CD14-positive monocyte (primary cell): Measurements from ENCODE around the gene ASTN2. TPM values are rescaled to one million over a fixed set of nuclear protein-coding genes. Genes with fewer than 3 reads are reported as not detected.

Experiments
- DNase-seq, 3 donors: peaks; one replicate each; pipeline ENCODE4 v3.0.0-alpha.2; 2011 to 2022
- H2AFZ ChIP-seq: 2 replicates; pipeline ENCODE4 v1.6.0; 2012; ENCODE audit warnings: mild to moderate bottlenecking, low read depth, low read length, inconsistent platforms; ENCODE audit not compliant: insufficient read depth, poor library complexity, severe bottlenecking
- H3K27ac ChIP-seq, 2 donors: 1 replicate in 1 of 2; 2 replicates in 1 of 2; pipeline ENCODE4 v1.5.1; 2012 to 2013; ENCODE audit warnings: low read length in 2 of 2, control low read depth in 1 of 2, inconsistent platforms in 1 of 2, low read depth in 1 of 2, mild to moderate bottlenecking in 1 of 2
- H3K27me3 ChIP-seq, 2 donors: one replicate each; pipeline versions ENCODE4 v1.6.0 to v1.6.1; 2011 to 2013; ENCODE audit warnings: low read length in 2 of 2; ENCODE audit not compliant: control insufficient read depth in 2 of 2, insufficient read depth in 2 of 2
- H3K36me3 ChIP-seq, 2 donors: replicated peaks in 1 of 2; 1 replicate in 1 of 2; 2 replicates in 1 of 2; pipeline versions ENCODE4 v1.5.1 to v1.6.1; 2012 to 2013; ENCODE audit warnings: low read length in 2 of 2, control low read depth in 1 of 2, inconsistent platforms in 1 of 2, mild to moderate bottlenecking in 1 of 2; ENCODE audit not compliant: insufficient read depth in 2 of 2, control insufficient read depth in 1 of 2
- H3K4me1 ChIP-seq, 2 donors: 1 replicate in 1 of 2; 2 replicates in 1 of 2; pipeline versions ENCODE4 v1.5.1 to v1.6.1; 2012 to 2013; ENCODE audit warnings: low read length in 2 of 2, control low read depth in 1 of 2, inconsistent platforms in 1 of 2, mild to moderate bottlenecking in 1 of 2, moderate library complexity in 1 of 2; ENCODE audit not compliant: insufficient read depth in 2 of 2, control insufficient read depth in 1 of 2
- H3K4me2 ChIP-seq: replicated peaks from 2 replicates; pipeline ENCODE3; 2012; ENCODE audit warnings: low read length, moderate library complexity, mild to moderate bottlenecking; ENCODE audit not compliant: poor library complexity, severe bottlenecking; ENCODE audit errors: extremely low read depth
- H3K4me3 ChIP-seq, 3 experiments: fragments of 200-600 bp in 1 of 3; sonication (generic) in 1 of 3; replicated peaks in 1 of 3; 1 replicate in 2 of 3; 2 replicates in 1 of 3; pipeline ENCODE4 v1.5.1; 2011 to 2013; ENCODE audit warnings: low read length in 3 of 3, mild to moderate bottlenecking in 3 of 3, control low read depth in 2 of 3, low read depth in 2 of 3, inconsistent platforms in 1 of 3, moderate library complexity in 1 of 3
- H3K79me2 ChIP-seq: 2 replicates; pipeline ENCODE4 v1.6.0; 2012; ENCODE audit warnings: mild to moderate bottlenecking, control low read depth, inconsistent platforms, low read length, moderate library complexity; ENCODE audit not compliant: insufficient read depth
- H3K9ac ChIP-seq: 2 replicates; pipeline ENCODE4 v1.6.0; 2017; ENCODE audit warnings: low read length, mild to moderate bottlenecking; ENCODE audit not compliant: insufficient read depth, poor library complexity, severe bottlenecking
- H3K9me3 ChIP-seq, 2 donors: replicated peaks in 1 of 2; 1 replicate in 1 of 2; 2 replicates in 1 of 2; pipeline versions ENCODE4 v1.5.1 to v1.6.1; 2012 to 2013; ENCODE audit warnings: low read length in 2 of 2, control low read depth in 1 of 2; ENCODE audit not compliant: control insufficient read depth in 1 of 2, insufficient read depth in 1 of 2
- H4K20me1 ChIP-seq: 2 replicates; pipeline ENCODE4 v1.6.0; 2012; ENCODE audit warnings: mild to moderate bottlenecking, low read length, control low read depth, moderate library complexity; ENCODE audit not compliant: insufficient read depth
- H3K27ac Mint-ChIP-seq, 7 donors: one replicate each; pipeline ENCODE4 v1.8.0; 2020; ENCODE audit warnings: mild to moderate bottlenecking in 7 of 7, mixed read lengths in 7 of 7, moderate library complexity in 6 of 7, inconsistent platforms in 2 of 7
- H3K27me3 Mint-ChIP-seq, 3 donors: one replicate each; pipeline ENCODE4 v1.8.0; 2021 to 2022; ENCODE audit warnings: low read depth in 3 of 3, mild to moderate bottlenecking in 3 of 3, mixed read lengths in 3 of 3, moderate library complexity in 3 of 3, inconsistent platforms in 1 of 3
- H3K36me3 Mint-ChIP-seq, 2 donors: one replicate each; pipeline ENCODE4 v1.8.0; 2020; ENCODE audit warnings: mixed read lengths in 2 of 2, inconsistent platforms in 1 of 2, mild to moderate bottlenecking in 1 of 2
- H3K4me1 Mint-ChIP-seq: one replicate; pipeline ENCODE4 v1.8.0; 2020; ENCODE audit warnings: mild to moderate bottlenecking, mixed read lengths
- H3K4me3 Mint-ChIP-seq, 2 donors: one replicate each; pipeline ENCODE4 v1.8.0; 2020; ENCODE audit warnings: mild to moderate bottlenecking in 2 of 2, mixed read lengths in 2 of 2, moderate library complexity in 1 of 2
- H3K9me3 Mint-ChIP-seq, 7 donors: one replicate each; pipeline ENCODE4 v1.8.0; 2020 to 2022; ENCODE audit warnings: mixed read lengths in 7 of 7, mild to moderate bottlenecking in 6 of 7, moderate library complexity in 6 of 7, inconsistent platforms in 2 of 7
- WGBS: methylation state at CpG from one replicate; pipeline ENCODE4 v1.1.5; 2013; ENCODE audit warnings: missing lambda C conversion rate; ENCODE audit not compliant: insufficient coverage; 5-methylcytosine and 5-hydroxymethylcytosine counted together
- intact Hi-C, 2 donors: fragments of 100-400 bp; cut with micrococcal nuclease; formaldehyde crosslinking; loops; one replicate each; pipeline versions ENCODE4 v1.15.0 to v1.15.1; 2023
- polyA plus RNA-seq, 3 donors: library from polyadenylated mRNA; depleted of rRNA in 1 of 3; unstranded in 2 of 3; stranded (reverse) in 1 of 3; fragments of 300-500 nt in 2 of 3; fragments of >200 nt in 1 of 3; fragmentation: Illumina TruSeq in 2 of 3; gene quantifications; 1 replicate in 2 of 3; 2 replicates in 1 of 3; pipeline ENCODE4 v1.2.3, GENCODE V29; 2012 to 2021
- TF ChIP-seq, protein P1 (sequence below): fragments of 200-600 bp; IDR thresholded peaks from one replicate; pipeline ENCODE4 v1.8.0; 2022; ENCODE audit warnings: antibody characterized with exemption, mild to moderate bottlenecking

The ASTN2 gene
- polyA plus RNA-seq, 3 donors: not detected

DNA sequence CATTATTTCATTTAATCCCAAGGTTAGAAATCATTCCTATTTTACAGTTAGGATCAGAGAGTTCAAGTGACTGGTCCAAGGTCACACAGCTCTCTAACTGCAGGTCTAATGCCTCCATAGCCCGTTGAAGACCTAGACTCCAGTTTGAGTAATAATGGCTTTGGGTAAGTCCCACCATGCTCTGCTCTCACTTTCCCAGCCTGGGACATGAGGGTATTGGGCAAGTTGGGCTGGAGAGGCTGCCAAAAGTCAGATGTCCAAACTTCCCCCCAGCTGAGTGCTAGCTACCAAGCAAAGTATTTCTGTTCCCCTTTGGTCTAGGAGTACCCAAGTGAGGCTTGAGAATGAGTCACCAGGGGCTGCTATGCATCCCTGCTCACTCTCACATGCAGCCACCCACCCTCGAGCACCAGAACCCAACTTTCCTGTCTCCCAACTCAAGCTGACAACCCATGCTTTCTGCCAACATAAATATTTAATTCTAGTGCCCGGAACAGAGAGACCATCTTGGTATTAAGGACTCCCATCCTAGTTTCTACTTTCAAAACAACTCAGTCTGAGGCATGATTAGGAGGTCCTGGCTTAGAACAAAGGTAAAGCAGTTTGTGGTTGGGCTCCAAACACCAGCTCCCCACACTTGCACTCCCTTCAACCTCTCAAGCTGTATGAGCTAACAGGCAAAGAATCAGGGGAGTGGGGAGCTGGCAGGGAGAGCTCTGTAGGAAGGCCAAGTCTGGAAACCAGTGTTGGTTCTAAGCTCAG, 964.3 kb downstream of the ASTN2 start:
- no peak overlapping the region for H2AFZ ChIP-seq
- H3K9me3 ChIP-seq: no peaks in the 10 kb centered on the region
- DNase-seq: peak; percentile 16 to 66 (median 21)
- no peak overlapping the region for H3K4me3 Mint-ChIP-seq
- H3K4me2 ChIP-seq: no peak overlapping the region
- intact Hi-C loops: no loop called here
- no peaks in the 10 kb centered on the region for H3K4me1 ChIP-seq
- TF ChIP-seq, protein P1, sequence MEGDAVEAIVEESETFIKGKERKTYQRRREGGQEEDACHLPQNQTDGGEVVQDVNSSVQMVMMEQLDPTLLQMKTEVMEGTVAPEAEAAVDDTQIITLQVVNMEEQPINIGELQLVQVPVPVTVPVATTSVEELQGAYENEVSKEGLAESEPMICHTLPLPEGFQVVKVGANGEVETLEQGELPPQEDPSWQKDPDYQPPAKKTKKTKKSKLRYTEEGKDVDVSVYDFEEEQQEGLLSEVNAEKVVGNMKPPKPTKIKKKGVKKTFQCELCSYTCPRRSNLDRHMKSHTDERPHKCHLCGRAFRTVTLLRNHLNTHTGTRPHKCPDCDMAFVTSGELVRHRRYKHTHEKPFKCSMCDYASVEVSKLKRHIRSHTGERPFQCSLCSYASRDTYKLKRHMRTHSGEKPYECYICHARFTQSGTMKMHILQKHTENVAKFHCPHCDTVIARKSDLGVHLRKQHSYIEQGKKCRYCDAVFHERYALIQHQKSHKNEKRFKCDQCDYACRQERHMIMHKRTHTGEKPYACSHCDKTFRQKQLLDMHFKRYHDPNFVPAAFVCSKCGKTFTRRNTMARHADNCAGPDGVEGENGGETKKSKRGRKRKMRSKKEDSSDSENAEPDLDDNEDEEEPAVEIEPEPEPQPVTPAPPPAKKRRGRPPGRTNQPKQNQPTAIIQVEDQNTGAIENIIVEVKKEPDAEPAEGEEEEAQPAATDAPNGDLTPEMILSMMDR: no peak
- H3K27me3 ChIP-seq: no peaks in the 10 kb centered on the region
- peaks cover 0 to 4% (median 0%) of the 10 kb centered on the region in 3 donors for H3K27me3 Mint-ChIP-seq
- no peak overlapping the region for H3K4me3 ChIP-seq
- H4K20me1 ChIP-seq: no peaks in the 10 kb centered on the region
- 0% methylated on average over 1 of the region's 3 CpGs for WGBS
- no peaks in the 10 kb centered on the region for H3K79me2 ChIP-seq
- H3K27ac Mint-ChIP-seq: peak overlapping the region in 1 of 7 donors; percentile 52
- no peak overlapping the region for H3K27ac ChIP-seq
- peaks cover 0 to 4% (median 0%) of the 10 kb centered on the region in 7 donors for H3K9me3 Mint-ChIP-seq
- H3K36me3 Mint-ChIP-seq: no peaks in the 10 kb centered on the region
- peaks cover 11% of the 10 kb centered on the region for H3K4me1 Mint-ChIP-seq
- H3K9ac ChIP-seq: no peak overlapping the region
- H3K36me3 ChIP-seq: no peaks in the 10 kb centered on the region

DNA sequence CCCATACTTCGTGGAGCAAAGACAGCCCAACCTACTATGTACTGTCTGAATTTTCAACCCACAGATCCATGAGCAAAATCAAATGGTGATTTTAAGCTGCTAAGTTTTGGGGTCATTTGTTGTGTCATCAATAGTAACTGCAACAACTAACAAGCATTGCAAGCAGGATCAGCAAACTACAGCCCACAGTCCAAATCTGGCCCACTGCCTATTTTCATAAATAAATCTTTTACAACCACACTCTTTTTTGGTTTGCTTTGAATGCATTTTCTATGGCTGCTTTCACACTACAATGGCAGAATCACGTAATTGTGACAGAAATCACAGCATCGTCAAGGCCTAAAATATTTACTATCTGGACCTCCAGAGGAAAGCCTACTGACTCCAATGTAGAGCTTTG, 964.9 kb downstream of the ASTN2 start:
- no peak overlapping the region for H3K27ac Mint-ChIP-seq
- Histone ChIP-seq H3K36me3 (no peaks in the 10 kb centered on the region), H3K4me1 (no peaks in the 10 kb centered on the region), H3K4me2 (no peak overlapping the region), H3K27me3 (no peaks in the 10 kb centered on the region), H3K27ac (no peak overlapping the region), H3K9ac (no peak overlapping the region), H2AFZ (no peak overlapping the region), H3K4me3 (no peak overlapping the region), H3K79me2 (no peaks in the 10 kb centered on the region), H4K20me1 (no peaks in the 10 kb centered on the region), H3K9me3 (no peaks in the 10 kb centered on the region)
- no CpG with 5 or more reads among the region's 3 CpGs for WGBS
- peaks cover 0 to 4% (median 0%) of the 10 kb centered on the region in 3 donors for H3K27me3 Mint-ChIP-seq
- no peaks in the 10 kb centered on the region for H3K36me3 Mint-ChIP-seq
- H3K4me1 Mint-ChIP-seq: peaks cover 11% of the 10 kb centered on the region
- no peak for DNase-seq
- peaks cover 0 to 4% (median 0%) of the 10 kb centered on the region in 7 donors for H3K9me3 Mint-ChIP-seq
- TF ChIP-seq, protein P1: no peak
- no peak overlapping the region for H3K4me3 Mint-ChIP-seq
- intact Hi-C loops: no loop called here
